Measurements from ENCODE around the gene C1orf115.

- no peak for TF ChIP-seq CTCF (conservative IDR thresholded peaks at IDR 0.05; ENCODE audit: low read depth, low read length)
- no peak for TF ChIP-seq POLR2A (IDR thresholded peaks at IDR 0.05; ENCODE audit: low read depth, low read length)
- TF ChIP-seq SMC3 (IDR thresholded peaks at IDR 0.05; ENCODE audit: low read depth, low read length), result no peak
- TF ChIP-seq CEBPB (IDR thresholded peaks at IDR 0.05; ENCODE audit: low read depth, low read length), result no peak
- no peak for TF ChIP-seq RAD21 (IDR thresholded peaks at IDR 0.05; ENCODE audit: low read length)
- TF ChIP-seq MXI1 (IDR thresholded peaks at IDR 0.05; ENCODE audit: borderline replicate concordance, low read depth, low read length), result no peak
- no peak for TF ChIP-seq RCOR1 (IDR thresholded peaks at IDR 0.05; ENCODE audit: insufficient replicate concordance, low read length)
- no peak for TF ChIP-seq RFX5 (IDR thresholded peaks at IDR 0.05; ENCODE audit: low read depth, low read length)
- no peak for TF ChIP-seq FOS (IDR thresholded peaks at IDR 0.05; ENCODE audit: low read depth, low read length)
- TF ChIP-seq MAZ (IDR thresholded peaks at IDR 0.05; ENCODE audit: borderline replicate concordance, low read depth, low read length), result no peak
- no peak for TF ChIP-seq BHLHE40 (IDR thresholded peaks at IDR 0.05; ENCODE audit: low read depth, low read length)
- TF ChIP-seq USF2 (IDR thresholded peaks at IDR 0.05; ENCODE audit: low read depth, low read length), result no peak
- TF ChIP-seq MAFK (IDR thresholded peaks at IDR 0.05; ENCODE audit: low read depth, low read length), result no peak
Measured at GRCh38 chr1:220687809-220688208, 2.4 kb upstream of the C1orf115 start.
